A549 treated with CpdA at 1 μM for 4 hours (cell line): ENCODE results near the gene CYP4A22. TPM values are rescaled to one million over a fixed set of nuclear protein-coding genes. Genes with fewer than 3 reads are reported as not detected.

Source experiments
- total RNA-seq: library from RNA; stranded (reverse); fragments of 200-300 nt; extraction: Qiagen RNA extraction; gene quantifications from 5 replicates; pipeline ENCODE4 v1.2.3, GENCODE V29; 2022; ENCODE audit warnings: low read depth

Gene CYP4A22, protein sequence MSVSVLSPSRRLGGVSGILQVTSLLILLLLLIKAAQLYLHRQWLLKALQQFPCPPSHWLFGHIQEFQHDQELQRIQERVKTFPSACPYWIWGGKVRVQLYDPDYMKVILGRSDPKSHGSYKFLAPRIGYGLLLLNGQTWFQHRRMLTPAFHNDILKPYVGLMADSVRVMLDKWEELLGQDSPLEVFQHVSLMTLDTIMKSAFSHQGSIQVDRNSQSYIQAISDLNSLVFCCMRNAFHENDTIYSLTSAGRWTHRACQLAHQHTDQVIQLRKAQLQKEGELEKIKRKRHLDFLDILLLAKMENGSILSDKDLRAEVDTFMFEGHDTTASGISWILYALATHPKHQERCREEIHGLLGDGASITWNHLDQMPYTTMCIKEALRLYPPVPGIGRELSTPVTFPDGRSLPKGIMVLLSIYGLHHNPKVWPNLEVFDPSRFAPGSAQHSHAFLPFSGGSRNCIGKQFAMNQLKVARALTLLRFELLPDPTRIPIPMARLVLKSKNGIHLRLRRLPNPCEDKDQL
- total RNA-seq, result not detected in 5 replicates

DNA sequence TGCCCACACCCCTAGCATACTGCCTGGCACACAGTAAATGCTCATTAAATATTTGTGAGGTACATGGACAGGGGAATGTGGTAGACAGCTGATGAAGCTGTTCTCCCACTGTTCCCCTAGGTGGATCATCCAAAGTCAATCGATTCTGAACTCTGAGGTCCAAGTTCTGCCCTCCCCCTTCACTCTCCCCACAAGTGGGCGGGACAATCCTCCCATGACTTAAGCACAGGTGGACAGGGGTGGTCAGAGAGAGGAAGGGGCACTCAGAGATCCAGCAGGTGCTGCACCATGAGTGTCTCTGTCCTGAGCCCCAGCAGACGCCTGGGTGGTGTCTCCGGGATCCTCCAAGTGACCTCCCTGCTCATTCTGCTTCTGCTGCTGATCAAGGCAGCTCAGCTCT is at the start of gene CYP4A22:
Gene CYP4A22 (plus strand): TSS at position 244 of the 400 bp plus-strand sequence. CDS start 45 bp downstream, at position 289.

DNA sequence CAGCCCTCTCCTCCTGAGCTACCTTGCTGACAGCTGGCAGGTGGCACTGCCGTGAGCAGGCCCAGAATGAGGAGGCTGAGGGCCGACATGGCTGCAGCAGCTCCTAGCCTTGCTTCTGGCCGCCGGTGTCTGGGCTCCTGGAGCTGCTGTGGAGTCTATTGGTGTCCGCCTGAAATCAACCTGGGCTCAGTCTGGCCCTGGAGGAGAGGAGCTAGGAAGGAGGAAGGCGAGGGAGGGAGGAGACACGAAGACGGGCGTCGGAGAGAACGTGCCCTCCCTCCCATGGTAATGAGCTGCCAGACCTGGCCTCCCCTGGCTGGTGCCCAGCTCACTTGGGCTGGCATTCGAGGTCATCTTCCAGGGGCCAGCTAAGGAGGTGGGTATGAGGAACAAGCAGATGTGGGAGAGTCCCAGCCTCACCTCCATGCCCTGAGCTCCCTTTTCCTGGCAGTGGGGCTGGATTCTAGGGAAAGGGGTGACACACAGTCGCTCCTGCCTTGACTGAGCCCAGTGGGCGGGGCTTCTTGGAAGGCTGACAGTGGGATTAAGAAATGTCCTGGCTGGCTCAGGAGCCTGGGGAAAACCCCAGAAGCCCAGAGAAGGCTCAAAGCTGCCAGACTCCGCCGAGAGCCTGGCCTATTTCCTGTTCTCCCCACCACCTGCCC is 52.7 kb downstream of the CYP4A22 start, which contains the start of gene PDZK1IP1:
Gene PDZK1IP1 (minus strand): TSS at position 193 of the 665 bp plus-strand sequence. CDS start 104 bp downstream, at position 89.

Other genes with a start within 250 kb of the CYP4A22 start
- gene CYP4A11, start 196.0 kb upstream of the CYP4A22 start, total RNA-seq, result not detected in 5 replicates
- 0.03 TPM in 1 of 5 replicates, not detected in the others for gene CYP4X1, start 113.8 kb upstream of the CYP4A22 start, total RNA-seq
- gene CYP4Z1, start 70.2 kb upstream of the CYP4A22 start, total RNA-seq, result not detected in 5 replicates
- 5.5 to 8.8 TPM (median 7.7 TPM) in 5 replicates for gene PDZK1IP1, start 52.6 kb downstream of the CYP4A22 start, total RNA-seq
- not detected in 5 replicates for gene TAL1, start 94.8 kb downstream of the CYP4A22 start, total RNA-seq
- gene STIL, start 176.7 kb downstream of the CYP4A22 start, total RNA-seq, result 9.7 to 12.0 TPM (median 9.8 TPM) in 5 replicates
- 58.3 to 75.1 TPM (median 64.5 TPM) in 5 replicates for gene CMPK1, start 196.3 kb downstream of the CYP4A22 start, total RNA-seq